ENCODE measurements around the gene PRAME. TPM values are rescaled to one million over a fixed set of nuclear protein-coding genes. Genes with fewer than 3 reads are reported as not detected.

PRAME gene
- total RNA-seq, 1 donor from 2014 or later, result not detected

DNA sequence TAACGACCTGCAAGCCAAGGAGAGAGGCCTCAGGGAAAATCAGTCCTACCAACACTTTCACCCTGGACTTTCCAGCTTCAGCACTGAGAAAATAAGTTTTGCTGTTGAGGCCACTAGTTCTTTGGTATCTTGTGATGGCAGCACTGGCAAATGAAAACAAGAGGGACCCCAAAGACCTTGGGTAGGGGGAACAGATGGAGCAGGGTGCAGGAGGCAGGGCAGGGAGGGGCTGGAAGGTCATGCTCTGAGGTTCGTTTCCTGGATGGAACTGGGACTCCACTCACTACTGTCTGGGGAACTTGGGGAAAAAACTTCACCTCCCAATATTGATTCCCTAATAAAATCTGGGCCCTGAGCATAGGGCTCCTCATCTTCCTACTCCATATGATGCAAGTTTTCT lies 34.2 kb upstream of the PRAME start:
- FAIRE-seq (no peak), DNase-seq (ENCODE audit: low read depth) (no peak)
- Histone ChIP-seq H3K79me2 (ENCODE audit: insufficient read depth, low read length) (no peaks in the 10 kb centered on the region), H3K4me2 (ENCODE audit: low read length) (no peak overlapping the region), H3K9me3 (ENCODE audit: insufficient read depth, low read depth, low read length) (no peaks in the 10 kb centered on the region), H2AFZ (ENCODE audit: low read depth, low read length) (no peak overlapping the region), H3K4me3 (ENCODE audit: insufficient read depth, low read depth, low read length) (no peak overlapping the region), H3K9ac (ENCODE audit: low read length) (no peak overlapping the region), H3K4me1 (ENCODE audit: insufficient read depth, low read length) (no peaks in the 10 kb centered on the region), H3K27me3 (ENCODE audit: insufficient read depth, low read length) (peaks cover 2% of the 10 kb centered on the region), H3K27ac (ENCODE audit: low read depth, low read length) (no peak overlapping the region), H3K36me3 (ENCODE audit: insufficient read depth, low read length) (no peaks in the 10 kb centered on the region), H4K20me1 (ENCODE audit: insufficient read depth, low read length) (no peaks in the 10 kb centered on the region)
- Mint-ChIP-seq H3K27ac (ENCODE audit: unreplicated experiment) (no peak overlapping the region), H3K9me3 (ENCODE audit: unreplicated experiment) (peaks cover 2% of the 10 kb centered on the region), H3K36me3 (ENCODE audit: low read depth, unreplicated experiment) (no peaks in the 10 kb centered on the region), H3K4me1 (ENCODE audit: low read depth, unreplicated experiment) (no peaks in the 10 kb centered on the region), H3K27me3 (ENCODE audit: low read depth, unreplicated experiment) (peaks cover 60% of the 10 kb centered on the region), H3K4me3 (ENCODE audit: unreplicated experiment) (no peak overlapping the region)
- TF ChIP-seq, protein P1, sequence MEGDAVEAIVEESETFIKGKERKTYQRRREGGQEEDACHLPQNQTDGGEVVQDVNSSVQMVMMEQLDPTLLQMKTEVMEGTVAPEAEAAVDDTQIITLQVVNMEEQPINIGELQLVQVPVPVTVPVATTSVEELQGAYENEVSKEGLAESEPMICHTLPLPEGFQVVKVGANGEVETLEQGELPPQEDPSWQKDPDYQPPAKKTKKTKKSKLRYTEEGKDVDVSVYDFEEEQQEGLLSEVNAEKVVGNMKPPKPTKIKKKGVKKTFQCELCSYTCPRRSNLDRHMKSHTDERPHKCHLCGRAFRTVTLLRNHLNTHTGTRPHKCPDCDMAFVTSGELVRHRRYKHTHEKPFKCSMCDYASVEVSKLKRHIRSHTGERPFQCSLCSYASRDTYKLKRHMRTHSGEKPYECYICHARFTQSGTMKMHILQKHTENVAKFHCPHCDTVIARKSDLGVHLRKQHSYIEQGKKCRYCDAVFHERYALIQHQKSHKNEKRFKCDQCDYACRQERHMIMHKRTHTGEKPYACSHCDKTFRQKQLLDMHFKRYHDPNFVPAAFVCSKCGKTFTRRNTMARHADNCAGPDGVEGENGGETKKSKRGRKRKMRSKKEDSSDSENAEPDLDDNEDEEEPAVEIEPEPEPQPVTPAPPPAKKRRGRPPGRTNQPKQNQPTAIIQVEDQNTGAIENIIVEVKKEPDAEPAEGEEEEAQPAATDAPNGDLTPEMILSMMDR (IDR thresholded peaks at IDR 0.05; ENCODE audit: insufficient read depth, low read depth, low read length), result no peak
- no peak for TF ChIP-seq EZH2 (IDR thresholded peaks at IDR 0.05; ENCODE audit: insufficient read depth, low read length)

DNA sequence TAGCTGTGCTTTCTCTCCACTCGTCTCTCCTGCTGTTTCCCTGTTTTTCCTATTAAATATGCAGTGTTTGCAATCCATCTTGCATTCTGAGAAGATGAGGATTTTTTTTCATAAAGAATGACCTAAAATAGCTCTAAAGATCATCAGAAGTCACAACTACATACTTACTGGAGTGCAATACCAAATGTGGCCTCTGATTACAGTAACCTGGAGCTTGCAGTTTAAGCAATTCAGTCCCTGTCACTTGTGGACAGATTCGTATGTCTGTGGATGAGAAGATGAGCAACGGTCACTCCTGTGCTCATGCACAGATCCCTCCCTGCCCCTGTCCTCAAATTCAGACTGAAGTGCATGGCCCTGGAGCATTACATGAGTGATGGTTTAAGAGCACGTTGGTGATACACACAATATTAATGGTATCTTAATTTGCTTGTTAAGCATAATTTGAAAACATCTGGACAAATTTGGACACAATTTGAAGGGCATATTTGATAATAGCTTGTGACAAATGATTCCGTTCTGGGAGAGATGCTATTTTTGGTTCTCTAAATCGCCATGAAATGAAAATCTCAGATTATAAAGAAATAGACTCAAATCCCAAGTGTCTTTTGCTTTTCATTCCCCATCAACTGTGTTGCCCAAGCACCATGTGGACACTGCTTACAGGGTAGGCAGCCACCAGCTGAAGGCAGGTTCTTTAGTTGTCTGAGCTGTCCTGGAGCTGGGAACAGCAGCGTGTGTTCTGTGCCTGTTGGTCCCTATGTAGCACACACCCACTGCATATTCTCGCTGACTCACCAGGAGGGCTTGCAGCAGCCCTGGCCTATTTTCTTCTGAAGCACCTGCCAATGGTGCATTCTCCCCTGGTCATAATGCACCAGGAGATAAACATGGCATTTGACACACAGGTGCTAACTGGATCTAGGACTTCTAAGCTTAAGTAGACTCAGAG lies 32.6 kb upstream of the PRAME start:
- FAIRE-seq (no peak), DNase-seq (ENCODE audit: low read depth) (no peak)
- peaks cover 53% of the 10 kb centered on the region for H3K27me3 Mint-ChIP-seq (ENCODE audit: low read depth, unreplicated experiment)

More for the DNA sequence above, 32.6 kb upstream of the PRAME start:
- H4K20me1 ChIP-seq (ENCODE audit: insufficient read depth, low read length), result no peaks in the 10 kb centered on the region
- Mint-ChIP-seq H3K4me3 (ENCODE audit: unreplicated experiment) (no peak overlapping the region), H3K27ac (ENCODE audit: unreplicated experiment) (no peak overlapping the region), H3K4me1 (ENCODE audit: low read depth, unreplicated experiment) (no peaks in the 10 kb centered on the region), H3K9me3 (ENCODE audit: unreplicated experiment) (no peaks in the 10 kb centered on the region), H3K36me3 (ENCODE audit: low read depth, unreplicated experiment) (no peaks in the 10 kb centered on the region)
- H3K36me3 ChIP-seq (ENCODE audit: insufficient read depth, low read length), result no peaks in the 10 kb centered on the region
- H2AFZ ChIP-seq (ENCODE audit: low read depth, low read length), result no peak overlapping the region
- no peaks in the 10 kb centered on the region for H3K9me3 ChIP-seq (ENCODE audit: insufficient read depth, low read depth, low read length)
- H3K79me2 ChIP-seq (ENCODE audit: insufficient read depth, low read length), result no peaks in the 10 kb centered on the region
- no peak overlapping the region for H3K4me2 ChIP-seq (ENCODE audit: low read length)
- H3K9ac ChIP-seq (ENCODE audit: low read length), result no peak overlapping the region
- H3K27me3 ChIP-seq (ENCODE audit: insufficient read depth, low read length), result peaks cover 2% of the 10 kb centered on the region
- H3K4me1 ChIP-seq (ENCODE audit: insufficient read depth, low read length), result no peaks in the 10 kb centered on the region
- H3K4me3 ChIP-seq (ENCODE audit: insufficient read depth, low read depth, low read length), result no peak overlapping the region
- TF ChIP-seq, protein P1 (IDR thresholded peaks at IDR 0.05; ENCODE audit: insufficient read depth, low read depth, low read length), result no peak
- no peak overlapping the region for H3K27ac ChIP-seq (ENCODE audit: low read depth, low read length)

Data from astrocyte (in vitro differentiated cells and primary cell).